Lower leg skin (tissue), 4 donors: ENCODE data around the gene QRFPR. TPM values are rescaled to one million over a fixed set of nuclear protein-coding genes. Genes with fewer than 3 reads are reported as not detected.

Experiments
- DNase-seq, 2 donors: peaks; one replicate each; pipeline ENCODE4 v3.0.0-alpha.2; 2019; ENCODE audit warnings: low spot score in 2 of 2
- H3K4me3 ChIP-seq: fragments of 200-600 bp; sonication (generic); 2 replicates; pipeline ENCODE4 v1.5.1; 2017; ENCODE audit warnings: mild to moderate bottlenecking, low read depth; ENCODE audit not compliant: poor library complexity, severe bottlenecking
- CTCF ChIP-seq, 3 donors: fragments of 450-650 bp; IDR thresholded peaks; one replicate each; pipeline ENCODE4 v1.5.1; 2016; ENCODE audit warnings: antibody characterized with exemption in 3 of 3, mild to moderate bottlenecking in 3 of 3, moderate library complexity in 2 of 3
- POLR2A ChIP-seq, 2 donors: fragments of 450-650 bp; IDR thresholded peaks; one replicate each; pipeline ENCODE4 v1.6.1; 2016 to 2017; ENCODE audit warnings: antibody characterized with exemption in 2 of 2, mild to moderate bottlenecking in 1 of 2, moderate library complexity in 1 of 2
- WGBS, 2 donors: methylation state at CpG; one replicate each; pipeline ENCODE4 v1.1.5; 2018; 5-methylcytosine and 5-hydroxymethylcytosine counted together
- intact Hi-C: fragments of 100-400 bp; cut with DNase I; formaldehyde crosslinking; loops from one replicate; pipeline ENCODE4 v1.15.0; 2023; ENCODE audit warnings: low total_unique reads
- total RNA-seq, 4 donors: library from RNA; depleted of rRNA; stranded (reverse); fragments of >200 nt; gene quantifications; one replicate each; pipeline ENCODE4 v1.1.0, GENCODE V29; 2016

The QRFPR gene
- total RNA-seq, 4 donors from 2014 or later, result not detected

DNA sequence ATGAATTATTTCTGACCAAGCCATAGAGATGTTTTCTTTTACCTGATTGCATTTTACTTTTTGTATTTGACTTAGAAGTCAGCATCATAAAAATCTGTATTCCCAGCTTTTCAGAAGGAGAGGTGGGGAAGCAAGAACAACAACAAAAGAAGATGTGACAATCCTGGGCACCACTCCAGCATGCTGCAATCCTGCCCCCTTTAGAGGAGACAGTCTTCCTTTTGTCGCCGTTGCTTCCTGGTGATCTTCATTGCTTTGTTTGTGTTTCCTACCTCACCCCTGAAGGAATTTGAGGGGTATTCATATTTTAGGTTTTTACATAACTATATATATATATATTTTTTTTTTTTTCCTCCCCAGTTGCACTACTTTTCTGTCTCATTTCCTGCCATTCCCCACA lies 3.7 kb downstream of the QRFPR start:
- no peak for DNase-seq
- intact Hi-C loops, result no loop called here
- no peak overlapping the region for H3K4me3 ChIP-seq
- 58 to 63% methylated on average over 2 of the region's 2 CpGs for WGBS, 2 donors
- TF ChIP-seq CTCF (IDR thresholded peaks at IDR 0.05) (no peak), POLR2A (IDR thresholded peaks at IDR 0.05) (no peak)

DNA sequence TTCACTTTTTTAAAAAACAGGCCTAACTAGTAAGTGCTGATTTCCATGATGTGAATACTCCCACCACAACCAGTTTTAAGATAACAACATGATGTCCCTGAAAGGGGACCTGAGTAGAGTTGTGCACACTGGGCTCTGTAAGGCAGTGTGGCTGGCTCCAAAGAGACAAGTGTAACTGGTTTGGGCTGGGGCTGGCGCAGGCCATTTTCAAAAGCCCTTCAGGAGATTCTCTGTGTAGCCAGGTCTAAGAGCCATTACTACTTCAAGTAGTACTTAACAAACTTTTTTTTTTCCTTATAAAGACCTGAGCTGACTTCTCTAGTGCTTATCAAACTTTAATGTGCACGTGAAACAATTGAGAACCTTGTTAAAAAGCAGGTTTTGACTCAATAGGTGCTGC lies 4.3 kb downstream of the QRFPR start:
- WGBS, 2 donors, result 82 to 84% methylated on average over 2 of the region's 2 CpGs
- H3K4me3 ChIP-seq, result no peak overlapping the region
- intact Hi-C loops, result no loop called here
- DNase-seq, result no peak
- TF ChIP-seq POLR2A (IDR thresholded peaks at IDR 0.05) (no peak), CTCF (IDR thresholded peaks at IDR 0.05) (no peak)

GRCh38 chr4:121376097-121376496 lies 4.7 kb downstream of the QRFPR start:
- 50 to 57% methylated on average over 1 of the region's 1 CpG for WGBS, 2 donors
- intact Hi-C loops, result no loop called here
- no peak overlapping the region for H3K4me3 ChIP-seq
- no peak for TF ChIP-seq CTCF (IDR thresholded peaks at IDR 0.05)
- no peak for TF ChIP-seq POLR2A (IDR thresholded peaks at IDR 0.05)
- no peak for DNase-seq

- TF ChIP-seq CTCF (IDR thresholded peaks at IDR 0.05) (no peak), POLR2A (IDR thresholded peaks at IDR 0.05) (no peak)
- intact Hi-C loops, result no loop called here
- no peak overlapping the region for H3K4me3 ChIP-seq
- DNase-seq, result no peak
These were observed 5.6 kb downstream of the QRFPR start for GRCh38 chr4:121375262-121375661.

DNA sequence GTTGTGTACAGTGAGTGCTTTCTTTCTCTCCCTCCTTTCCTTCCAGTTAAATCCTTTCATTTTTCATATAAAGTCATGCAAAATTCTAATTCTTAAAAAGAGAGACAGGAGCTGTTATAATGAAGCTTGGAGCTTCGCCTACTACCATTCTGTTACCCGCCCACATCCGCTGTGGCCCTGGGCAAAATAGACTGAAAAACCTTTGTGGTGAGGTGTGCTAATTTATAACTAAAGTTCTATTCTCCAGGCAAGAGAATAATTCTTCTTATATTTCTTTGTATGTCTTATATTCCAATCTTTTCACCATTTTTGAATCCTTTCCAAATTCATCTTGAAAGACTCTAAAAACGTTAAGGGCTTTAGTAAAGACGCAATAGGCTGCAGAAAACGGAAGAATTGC lies 7.0 kb downstream of the QRFPR start:
- TF ChIP-seq POLR2A (IDR thresholded peaks at IDR 0.05), result no peak
- TF ChIP-seq CTCF (IDR thresholded peaks at IDR 0.05), result no peak
- H3K4me3 ChIP-seq, result no peak overlapping the region
- DNase-seq, result no peak
- 46 to 59% methylated on average over 6 of the region's 6 CpGs for WGBS, 2 donors
- intact Hi-C loops, result no loop called here

GRCh38 chr4:121370729-121371325 lies 10.0 kb downstream of the QRFPR start:
- TF ChIP-seq CTCF (IDR thresholded peaks at IDR 0.05) (no peak), POLR2A (IDR thresholded peaks at IDR 0.05) (no peak)
- 70 to 89% methylated on average over 1 of the region's 1 CpG for WGBS, 2 donors
- no peak overlapping the region for H3K4me3 ChIP-seq
- intact Hi-C loops, result no loop called here
- DNase-seq, result peak in 1 of 2 donors; percentile 29
